Glomerular endothelial cell (primary cell): ENCODE results near the gene CFAP91. TPM values are rescaled to one million over a fixed set of nuclear protein-coding genes. Genes with fewer than 3 reads are reported as not detected.
"Not testable (repeated sequence)": the region's sequence is repeated elsewhere in the genome, so short reads cannot be mapped to it uniquely, and the experiment has no call there.

Experiments
- DNase-seq: peaks from one replicate; pipeline ENCODE4 v3.0.0-alpha.2; 2011; ENCODE audit warnings: low read depth, low spot score; ENCODE audit errors: extremely low read depth
- total RNA-seq: library from RNA; depleted of rRNA; stranded (reverse); fragments of >200 nt; gene quantifications from 2 replicates; pipeline ENCODE4 v1.2.3, GENCODE V29; 2015

The CFAP91 gene
- total RNA-seq, 1 donor from 2014 or later: 0.70 TPM

DNA sequence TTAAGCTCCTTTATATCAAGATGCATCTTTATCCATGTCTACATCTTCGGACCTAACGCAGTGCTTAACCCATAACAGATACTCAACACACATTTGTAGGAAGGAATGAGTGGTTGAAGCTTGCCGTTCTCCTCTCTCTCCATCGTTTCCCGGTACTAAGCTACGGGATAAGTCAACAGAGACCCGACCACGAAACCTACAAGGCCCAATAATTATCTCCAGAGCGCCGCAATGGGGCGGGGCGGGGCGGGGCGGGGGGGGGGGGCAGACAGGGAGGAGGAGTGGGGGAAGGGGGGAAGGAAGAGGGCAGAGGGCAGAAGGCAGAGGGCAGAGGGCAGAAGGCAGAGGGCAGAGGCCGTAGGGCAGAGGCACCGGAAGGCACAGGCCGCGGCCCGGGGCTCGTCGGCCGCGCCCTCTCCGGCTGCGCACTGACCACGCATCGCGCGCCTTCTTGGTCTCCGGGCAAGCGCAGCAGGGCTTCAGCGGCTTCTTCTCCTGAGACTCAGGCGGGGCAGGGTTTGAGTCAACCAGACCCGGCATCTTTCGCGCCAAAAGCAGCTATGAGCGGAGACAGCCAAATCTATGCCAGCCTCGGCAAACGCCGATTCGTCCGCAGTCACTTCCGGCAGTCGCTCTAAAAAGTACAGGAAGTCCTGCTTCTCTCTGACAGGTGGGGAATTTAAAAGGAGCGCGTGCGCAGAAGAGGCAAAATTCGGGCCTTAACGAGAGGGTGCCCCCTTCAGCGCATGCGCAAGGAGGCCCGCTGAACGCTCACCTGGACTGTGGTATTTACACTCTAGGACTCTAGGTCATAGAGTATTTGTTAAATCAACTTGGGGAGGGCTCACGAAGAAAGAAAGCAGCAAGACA, 25.8 kb upstream of the CFAP91 start, which contains the start of gene COX17:
Gene COX17, minus strand, starts transcription at position 636 of the 870 bp plus-strand sequence. Its CDS starts 96 bp downstream, at position 540.
- DNase-seq: peak; percentile 75

DNA sequence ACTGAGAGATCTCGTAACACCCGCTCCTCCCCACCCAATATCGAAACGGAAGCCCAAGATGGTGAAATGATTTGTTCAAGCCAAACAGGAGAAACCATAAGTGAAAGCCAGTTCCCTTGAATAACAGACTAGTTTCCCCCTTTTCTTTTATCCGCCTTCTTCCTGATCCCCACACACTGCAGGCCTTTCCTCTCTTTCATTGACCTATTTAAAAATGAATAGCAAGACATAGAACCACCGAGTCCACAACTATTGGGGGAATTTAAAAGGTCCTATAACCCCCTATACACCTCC, 25.2 kb upstream of the CFAP91 start:
- no peak for DNase-seq

DNA sequence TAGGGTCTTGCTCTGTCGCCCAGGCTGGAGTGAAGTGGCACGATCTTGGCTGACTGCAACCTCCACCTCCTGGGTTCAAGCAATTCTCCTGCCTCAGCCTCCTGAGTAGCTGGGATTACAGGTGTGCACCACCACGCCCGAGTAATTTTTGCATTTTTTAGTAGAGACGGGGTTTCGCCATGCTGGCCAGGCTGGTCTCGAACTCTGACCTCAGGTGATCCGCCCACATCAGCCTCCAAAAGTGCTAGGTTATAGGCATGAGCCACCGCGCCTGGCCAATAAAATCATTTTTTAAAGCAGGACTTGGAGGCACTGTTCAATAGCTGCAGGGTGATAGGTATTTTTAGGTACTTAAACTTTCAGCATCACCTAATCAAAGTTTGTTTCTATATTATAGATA, 24.6 kb upstream of the CFAP91 start:
- DNase-seq: not testable (repeated sequence)

DNA sequence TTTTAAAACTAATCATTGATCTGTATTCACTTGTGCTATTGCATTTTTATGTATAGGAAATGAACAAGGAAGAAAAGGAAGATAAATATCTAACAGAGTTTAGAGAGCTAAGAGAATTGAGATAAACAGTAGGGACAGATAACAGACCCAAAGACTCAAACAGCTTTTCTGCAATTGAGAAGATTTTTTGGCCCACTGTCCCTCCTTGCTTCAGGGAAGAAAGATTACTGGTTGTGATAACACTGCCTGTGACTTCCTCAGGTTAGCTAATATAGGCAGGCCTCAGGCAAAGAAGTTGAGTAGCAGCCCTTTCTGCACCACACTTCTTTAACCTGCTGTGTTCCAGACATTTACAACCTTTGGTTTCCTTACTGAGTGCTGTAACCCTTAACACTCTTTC, 22.9 kb upstream of the CFAP91 start:
- DNase-seq: no peak

DNA sequence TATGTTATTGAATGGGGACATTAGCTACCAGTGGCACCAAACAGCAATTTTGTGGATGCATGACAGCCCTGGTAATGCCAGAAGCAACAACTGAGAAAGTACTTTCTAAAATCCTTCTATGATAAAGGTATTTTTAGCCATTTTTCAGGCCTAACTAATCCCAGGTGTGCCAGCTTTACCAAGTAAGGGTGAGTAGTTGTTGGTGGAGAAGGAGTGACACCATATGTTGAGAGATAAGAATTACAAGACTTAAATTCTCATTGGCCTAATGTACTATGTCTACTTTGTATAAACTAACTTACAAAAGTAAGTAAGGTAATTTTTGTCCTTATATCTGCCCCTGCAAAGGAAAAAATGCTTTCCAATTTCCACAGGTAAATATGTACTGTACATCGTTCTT, 21.5 kb upstream of the CFAP91 start:
- no peak for DNase-seq

DNA sequence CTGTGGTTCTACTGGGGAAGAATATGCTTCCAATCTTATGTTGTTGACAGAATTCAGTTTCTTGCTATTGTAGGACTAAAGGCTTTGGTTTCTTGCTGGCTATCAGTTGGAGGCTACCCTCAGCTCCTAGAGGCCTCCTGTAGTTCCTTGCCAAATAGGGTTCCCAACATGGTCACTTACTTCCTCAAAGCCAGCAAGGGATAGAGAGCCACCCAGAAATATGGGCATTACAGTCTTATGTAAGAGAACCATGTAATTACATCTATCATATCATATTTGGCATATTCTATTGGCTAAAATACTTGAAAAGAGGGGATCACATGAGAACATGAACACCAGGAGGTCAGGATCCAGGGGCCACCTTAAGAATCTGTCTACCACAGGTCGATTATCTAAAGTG, 19.4 kb upstream of the CFAP91 start:
- no peak for DNase-seq

DNA sequence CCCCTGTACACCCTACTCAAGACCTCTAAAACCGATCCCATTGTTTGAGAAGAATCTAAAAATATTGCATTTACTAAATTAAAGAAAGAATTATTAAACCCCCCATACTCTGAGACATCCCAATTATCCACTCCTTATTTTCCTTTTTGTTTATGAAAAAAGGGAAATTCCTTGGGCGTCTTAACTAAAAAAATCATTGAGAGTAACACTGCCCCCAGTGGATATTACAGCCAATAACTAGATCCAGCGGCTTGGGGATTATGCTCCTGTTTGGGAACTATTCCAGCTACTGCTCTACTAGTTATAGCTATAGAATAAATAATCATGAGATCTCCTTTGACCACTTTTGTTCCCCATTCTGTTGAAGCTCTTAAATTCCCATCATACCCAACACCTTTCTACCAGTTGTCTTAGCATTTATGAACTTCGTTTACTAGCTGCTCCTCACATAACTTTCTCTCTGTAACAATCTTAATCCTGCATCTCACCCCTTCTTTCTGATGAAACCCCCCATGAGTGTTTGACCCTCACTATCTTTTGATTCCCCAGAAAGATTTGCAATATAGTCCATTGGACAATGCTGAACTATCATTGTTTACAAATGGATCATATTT, 12.7 kb upstream of the CFAP91 start:
- no peak for DNase-seq

DNA sequence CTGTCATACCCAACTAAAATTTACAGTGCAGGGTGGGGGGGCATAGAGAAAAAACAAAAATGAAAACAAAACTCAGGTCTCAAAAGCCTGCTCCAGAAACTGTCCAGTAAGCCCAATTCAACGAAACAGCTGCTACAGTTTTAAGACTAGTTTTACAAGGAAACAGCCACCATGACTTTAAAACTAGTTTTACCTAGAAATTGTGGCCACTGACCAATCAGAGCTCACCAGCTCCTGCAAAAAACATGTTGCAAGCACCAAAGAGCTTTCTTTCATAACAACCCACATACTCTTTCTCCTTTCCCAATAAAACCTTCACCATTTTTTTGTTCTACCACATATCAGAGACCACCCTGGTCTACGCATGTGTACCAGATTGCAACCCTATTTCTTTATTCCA, 7.3 kb upstream of the CFAP91 start:
- no peak for DNase-seq

DNA sequence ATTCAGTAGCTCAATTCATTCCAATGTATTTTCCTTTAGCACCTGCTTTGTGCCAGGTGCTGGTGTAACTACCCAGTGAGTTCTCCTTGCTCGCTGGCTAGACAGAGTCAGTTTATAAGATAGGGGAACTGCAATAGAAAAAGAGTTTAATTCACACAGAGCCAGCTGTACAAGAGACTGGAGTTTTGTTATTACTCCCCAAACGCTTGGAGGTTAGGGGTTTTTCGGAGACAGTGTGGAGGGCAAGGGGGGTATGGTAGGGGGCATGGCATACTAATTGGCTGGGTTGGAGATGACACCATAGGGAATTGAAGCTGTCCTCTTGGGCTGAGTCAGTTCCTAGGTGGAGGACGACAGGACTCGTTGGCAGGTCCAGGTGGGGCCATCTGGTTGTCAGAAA, 5.4 kb upstream of the CFAP91 start:
- DNase-seq: no peak

DNA sequence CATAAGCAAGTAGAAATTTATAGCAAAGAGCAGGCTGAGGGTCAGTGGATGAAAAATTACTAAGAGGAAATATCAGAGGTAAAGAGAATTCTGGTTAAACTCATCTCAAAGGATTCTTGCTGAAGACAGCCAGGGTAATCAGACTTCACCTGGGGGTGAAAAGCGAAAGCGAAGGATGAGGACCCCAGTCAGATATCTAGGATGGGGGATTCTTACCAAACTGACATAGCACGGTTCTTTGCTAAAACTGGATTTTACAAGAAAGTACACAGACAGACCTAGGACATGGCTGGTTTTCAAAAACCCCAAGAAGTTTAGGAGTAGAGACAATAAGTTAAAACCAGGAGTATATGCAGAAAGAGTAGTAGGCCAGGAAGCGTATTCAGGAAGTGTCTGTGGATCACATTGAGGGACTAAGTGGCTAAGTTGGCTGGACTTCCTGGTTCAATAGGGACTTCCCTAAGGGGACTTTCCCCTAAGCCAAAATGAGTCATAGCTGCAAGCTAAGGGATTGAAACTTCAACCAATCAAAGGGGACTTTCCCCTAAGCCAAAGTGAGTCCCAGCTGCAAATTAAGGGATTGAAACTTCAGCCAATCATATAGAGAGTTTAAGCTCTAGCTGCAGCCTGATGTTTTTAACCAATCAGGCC, 2.4 kb upstream of the CFAP91 start:
- no peak for DNase-seq

DNA sequence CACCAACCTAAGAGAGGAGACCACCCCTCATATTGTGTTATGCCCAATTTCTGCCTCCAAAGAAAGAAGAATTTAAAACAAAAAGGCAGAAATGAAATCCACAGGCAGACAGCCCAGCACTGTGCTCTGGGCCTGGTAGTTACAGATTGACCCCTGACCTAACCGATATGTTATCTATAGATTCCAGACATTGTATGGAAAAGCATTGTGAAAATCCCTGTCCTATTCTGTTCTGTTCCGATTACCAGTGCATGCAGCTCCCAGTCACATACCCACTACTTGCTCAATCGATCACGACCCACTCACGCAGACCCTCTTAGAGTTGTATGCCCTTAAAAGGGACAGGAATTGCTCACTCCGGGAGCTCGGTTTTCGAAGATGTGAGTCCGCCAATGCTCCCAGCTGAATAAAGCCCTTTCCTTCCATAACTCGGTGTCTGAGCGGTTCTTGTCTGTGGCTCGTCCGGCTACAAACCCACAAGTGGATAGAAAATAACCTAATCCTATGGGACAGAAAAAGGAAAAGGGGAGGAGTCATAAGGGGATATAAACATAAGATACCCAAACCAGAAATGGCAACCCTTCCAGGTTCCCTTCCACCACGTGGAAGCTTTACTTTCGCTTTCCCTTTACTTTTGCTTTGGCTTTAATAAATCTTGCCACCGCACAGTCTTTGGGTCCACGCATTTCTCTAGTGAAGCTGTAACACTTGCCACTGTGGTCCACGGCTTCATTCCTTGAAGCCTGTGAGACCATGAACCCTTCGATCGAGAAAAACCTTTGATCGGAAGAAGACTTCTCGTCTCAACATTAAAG, 1.7 kb upstream of the CFAP91 start:
- DNase-seq: no peak

DNA sequence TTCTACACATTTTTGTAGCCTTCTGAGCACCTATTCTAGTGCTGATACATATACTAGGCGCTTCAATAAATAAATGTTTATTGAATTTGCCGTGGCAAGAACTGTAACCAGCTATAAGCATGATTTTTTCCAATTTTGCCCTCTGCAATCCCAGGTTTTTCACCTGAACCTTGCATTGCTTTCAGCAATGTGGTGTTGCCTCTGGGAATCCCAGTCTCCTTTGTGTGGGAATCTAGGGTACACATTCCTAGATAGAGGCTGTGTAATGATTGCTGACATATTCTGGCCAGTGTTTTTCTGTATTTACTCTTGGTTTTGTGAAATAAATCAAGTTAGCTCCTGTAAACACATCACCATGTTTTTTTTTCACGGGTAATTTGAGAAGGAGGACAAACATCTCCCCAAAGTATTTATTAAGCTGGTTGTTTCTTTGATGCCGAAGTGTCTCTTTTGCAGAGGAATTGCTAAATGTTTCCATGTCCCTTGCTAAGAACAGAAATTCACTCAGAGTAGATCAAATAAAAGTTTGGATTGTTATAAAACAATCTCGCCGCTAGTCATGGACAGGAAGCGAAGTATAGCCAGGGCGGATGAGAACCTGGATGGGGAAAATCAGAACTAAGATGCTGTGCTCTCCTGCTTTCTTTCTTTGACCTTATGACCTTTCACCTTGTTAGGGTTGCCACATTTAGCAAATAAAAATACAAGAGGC, 1.2 kb downstream of the CFAP91 start:
- DNase-seq: no peak

DNA sequence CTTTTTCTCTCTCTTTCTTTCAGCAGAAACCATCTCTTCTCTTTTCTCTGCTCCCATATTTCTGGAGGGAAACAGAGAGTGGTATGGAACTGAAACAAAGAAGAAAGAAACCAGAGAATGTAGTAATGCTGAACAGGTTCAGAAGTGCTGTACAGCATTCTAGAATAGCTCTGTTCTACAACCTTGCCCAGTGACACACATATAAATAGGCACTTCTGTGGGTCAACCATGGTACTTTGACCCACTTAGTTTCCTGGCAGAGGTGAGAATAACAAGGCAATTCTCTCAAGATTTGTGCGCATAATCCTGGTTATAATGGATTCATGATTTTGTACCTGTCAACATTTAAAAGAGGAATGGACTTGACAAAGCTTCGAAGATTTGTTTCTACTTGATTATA, 12.3 kb downstream of the CFAP91 start:
- DNase-seq: no peak

DNA sequence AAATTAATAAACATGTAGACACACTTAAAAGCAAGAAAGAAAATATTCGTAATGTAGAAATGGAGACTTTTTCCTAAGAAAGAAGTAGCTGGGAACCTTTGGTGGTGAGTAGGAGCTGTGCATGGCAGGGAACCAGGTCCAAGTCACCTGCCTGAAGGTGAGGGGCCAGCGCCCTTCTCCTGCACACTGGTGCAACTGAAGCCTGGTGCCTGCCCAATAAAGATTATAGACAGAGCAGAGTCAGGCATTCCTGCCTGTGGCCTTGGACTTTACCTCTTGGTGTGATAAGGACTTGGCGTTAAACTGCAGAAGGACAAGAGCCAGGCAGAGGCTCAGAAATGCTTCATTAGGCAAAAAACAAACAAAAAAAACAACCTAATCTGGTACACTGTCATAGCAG, 14.2 kb downstream of the CFAP91 start:
- no peak for DNase-seq

DNA sequence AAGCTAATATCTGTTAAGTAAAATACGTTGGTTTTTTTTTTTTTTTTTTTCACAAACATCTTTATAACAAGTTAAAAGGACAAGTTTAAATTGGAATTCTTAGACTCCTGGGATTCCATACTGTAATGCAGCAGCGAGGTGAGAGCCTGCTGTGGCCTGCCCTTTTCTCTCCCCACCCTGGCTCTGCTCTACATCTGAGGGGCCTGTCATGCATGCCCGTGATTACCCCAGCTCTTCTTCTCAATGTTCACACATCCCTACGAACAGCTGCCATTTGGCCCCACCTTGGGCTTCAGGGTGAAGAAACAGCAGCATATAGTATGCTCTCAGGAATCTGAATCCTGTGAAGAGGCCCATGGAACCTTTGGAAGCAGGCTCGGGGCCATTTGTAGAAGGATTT, 14.7 kb downstream of the CFAP91 start:
- no peak for DNase-seq

DNA sequence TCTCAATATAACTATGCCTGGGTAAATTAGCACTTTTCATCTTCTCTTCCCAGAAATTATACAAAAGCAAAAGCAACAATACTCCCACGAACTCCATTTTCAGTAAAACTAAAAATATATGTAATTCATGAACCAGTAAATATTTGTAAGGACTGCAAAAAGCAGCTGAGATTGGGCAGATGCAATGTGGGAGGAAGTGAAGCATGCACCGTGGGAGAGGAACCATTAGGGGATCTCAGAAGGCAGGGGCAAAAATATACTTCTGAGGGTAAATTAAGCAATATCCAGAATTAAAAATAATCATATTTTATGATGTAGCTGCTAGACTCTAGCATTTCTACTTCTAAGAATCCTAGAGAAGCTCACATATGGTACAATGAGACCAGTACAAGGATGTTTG, 20.2 kb downstream of the CFAP91 start:
- DNase-seq: no peak

DNA sequence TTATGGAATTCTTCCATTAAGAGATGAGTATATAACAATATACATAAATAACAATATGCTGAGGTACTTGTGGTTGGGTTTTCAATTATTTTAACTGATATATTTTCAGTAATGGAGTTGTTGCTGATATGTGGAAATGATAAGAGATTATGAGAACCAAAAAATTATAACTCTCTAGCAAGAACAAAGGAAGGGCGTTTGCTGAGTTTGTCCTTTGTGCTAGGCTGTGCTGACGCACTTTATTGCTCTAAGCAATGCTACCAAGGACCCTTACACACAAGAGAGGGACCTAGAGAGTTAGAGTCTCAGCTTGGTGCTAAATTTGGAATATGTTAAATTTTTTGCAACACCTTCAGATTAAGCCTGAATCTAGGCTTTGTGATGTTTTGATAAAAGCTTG, 24.1 kb downstream of the CFAP91 start:
- no peak for DNase-seq

DNA sequence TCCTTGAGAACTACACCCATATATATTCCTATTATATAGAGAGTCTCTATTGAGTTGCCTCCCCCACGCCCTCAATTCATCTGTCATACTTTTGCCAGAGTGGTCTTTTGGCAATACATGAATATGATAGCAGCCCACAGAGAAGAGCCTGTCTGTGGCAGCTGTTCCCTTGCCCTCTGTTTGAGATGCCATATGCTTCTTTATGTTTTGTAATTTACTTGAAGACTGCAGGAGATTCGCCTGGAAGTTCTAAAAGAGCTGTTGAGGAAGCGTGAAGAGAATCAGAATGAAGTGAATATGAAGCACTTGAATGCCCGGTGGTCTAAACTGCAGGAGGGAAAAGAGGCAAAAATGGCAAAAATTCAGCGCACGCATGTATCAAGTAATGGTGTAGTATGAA, 27.2 kb downstream of the CFAP91 start:
- no peak for DNase-seq

DNA sequence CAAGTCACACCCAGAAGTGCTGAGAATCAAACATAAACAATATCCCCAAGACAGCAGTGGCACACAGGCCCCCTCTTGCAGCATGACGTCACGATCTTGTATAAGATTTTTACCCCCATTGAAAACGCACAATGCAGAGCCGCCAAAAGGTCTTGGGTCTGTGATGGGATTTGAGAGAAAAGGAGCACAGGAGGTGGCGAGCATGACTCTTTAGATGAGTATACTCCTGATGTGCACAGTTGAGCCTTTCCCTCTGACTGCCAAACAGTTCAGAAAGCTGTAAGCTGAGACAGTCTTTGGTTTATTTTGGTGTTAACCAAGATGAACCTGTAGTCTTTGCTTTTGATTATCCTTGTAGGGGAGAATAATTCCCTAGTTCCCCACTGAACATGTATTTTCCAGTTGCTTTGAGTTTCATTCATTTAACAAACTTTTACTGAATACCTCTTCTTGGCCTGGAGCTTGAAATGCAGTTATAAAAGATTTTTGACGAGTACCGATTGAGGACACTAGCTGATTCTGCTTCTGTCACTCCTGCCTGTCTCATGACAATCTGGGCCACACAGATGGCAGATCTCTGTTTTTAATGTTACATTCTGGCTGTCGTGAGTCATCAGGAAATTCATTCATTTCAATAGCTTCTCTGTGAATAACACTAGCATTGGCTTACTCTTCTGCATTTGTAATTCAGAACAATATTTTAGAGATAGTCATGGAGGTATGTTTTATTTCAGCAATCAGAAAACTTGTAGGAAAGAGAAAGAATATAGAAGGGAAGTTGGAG, 28.9 kb downstream of the CFAP91 start:
- no peak for DNase-seq

DNA sequence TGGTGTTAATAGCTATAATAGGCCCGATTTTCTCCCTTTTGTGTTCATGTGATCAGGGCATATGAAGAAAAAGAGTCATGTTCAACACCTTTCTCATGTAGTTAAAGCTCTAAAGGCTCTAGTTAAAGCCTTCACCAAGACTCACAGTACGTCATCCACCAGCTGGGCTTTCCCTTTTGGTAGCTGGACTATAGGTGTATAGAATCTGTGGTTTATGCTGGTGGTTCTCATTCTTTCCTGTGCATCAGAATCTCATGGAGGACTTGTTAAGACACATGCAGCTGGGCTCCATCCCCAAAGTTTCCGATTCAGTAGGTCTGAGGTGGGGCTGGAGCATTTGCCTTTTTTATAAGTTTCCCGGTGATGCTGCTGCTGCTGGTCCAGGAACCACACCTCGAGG, 31.0 kb downstream of the CFAP91 start:
- no peak for DNase-seq
